Measurements from ENCODE around the gene HGS.

HGS gene

DNA sequence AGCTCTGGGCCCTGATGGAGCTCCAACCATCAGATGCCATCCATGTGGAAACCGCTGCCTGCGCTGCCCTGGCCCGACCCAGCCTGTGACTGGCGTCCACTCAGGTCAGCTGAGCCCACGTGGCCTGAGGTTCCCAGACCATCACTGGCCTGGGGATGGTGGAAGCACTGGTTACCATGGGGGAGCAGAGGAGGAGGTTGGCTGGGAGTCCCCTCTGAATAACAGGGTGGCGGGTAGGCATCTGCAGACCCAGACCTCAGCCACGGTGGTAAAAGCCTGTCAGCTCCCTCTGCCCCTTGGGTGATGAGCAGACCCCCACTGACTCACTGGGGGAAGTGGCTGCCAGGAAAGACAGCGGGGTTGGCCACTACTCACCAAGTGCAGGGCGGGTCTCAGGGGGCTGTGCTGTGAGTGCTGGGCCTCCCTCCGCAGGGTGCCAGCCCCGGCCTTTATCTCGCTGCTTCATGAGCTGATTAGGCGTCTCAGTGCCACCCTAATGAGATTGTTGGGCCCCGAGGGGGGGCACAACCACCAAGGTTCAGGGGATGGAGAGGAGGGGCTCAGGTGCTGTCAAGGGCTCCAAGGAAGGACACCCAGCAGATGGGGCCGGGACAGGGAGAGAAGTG lies 27.6 kb upstream of the HGS start, which contains the start of gene PDE6G:
PDE6G (minus strand) TSS at position 425 of the 626 bp plus-strand sequence. CDS start 3,237 bp downstream, outside the sequence.
- no peak for DNase-seq

DNA sequence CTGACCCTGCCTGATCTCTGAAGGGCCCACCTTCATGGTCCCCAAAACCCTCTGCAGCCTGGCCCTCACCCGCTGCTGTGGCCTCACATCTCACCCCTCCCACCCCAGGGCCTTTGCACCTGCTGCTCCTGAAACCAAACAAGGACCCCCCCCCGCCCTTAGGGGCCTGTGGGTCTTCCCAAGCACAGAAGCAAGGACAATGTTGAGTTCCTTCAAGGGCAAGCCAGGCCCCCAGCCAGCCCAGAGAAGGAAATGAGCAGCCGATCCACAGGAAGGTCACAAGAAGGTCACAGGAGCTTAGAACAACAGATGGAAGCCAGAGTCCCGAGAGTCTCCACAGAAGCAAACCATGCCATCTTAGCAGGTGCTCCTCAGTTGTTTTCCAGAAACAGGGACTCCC lies 27.0 kb upstream of the HGS start:
- DNase-seq: no peak

DNA sequence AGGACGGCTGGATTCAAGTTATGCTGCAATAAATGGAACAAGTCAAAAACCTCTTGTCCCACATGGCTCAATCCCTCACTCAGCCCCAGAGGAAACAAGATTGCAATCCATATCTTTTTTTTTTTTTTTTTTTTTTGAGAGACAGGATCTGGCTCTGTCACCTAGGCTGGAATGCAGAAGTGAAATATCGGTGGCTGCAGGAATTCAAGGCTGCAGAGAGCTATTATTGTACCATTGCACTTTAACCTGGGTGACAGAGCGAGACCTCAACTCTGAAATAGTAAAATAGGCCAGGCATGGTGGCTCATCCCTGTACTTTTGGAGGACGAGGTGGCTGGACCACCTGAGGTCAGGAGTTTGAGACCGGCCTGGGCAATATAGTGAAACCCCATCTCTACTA lies 24.8 kb upstream of the HGS start:
- no peak for DNase-seq

DNA sequence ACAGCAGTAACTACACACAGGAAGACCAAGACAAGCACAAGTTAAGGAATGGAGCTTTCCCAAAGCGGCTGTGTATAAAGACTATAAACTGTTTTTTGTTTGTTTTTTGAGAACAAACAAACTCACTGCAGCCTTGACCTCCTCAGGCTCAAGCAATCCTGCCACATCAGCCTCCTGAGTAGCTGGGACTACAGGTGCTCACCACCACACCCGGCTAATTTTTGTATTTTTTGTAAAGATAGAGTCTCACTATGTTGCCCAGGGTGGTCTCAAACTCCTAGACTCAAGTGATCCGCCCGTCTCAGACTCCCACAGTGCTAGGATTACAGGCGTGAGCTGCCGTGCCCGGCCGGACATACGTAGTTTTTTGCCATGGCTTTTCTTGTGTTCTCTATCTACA lies 23.4 kb upstream of the HGS start:
- DNase-seq: no peak

DNA sequence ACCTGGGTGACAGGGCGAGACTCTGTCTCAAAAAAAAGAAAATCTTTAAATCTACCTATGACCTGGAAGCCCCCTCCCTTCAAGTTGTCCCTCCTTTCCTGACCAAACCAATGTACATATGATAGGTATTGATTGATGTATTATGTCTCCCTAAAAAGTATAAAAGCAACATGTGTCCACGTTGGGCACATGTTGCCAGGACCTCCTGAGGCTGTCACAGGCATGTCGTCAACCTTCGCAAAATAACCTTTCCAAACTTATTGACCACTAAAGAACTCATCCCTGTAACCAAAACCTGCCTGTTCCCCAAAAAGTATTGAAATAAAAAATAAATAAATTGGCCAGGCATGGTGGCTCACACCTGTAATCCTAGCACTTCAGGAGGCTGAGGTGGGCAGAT lies 21.8 kb upstream of the HGS start:
- no peak for DNase-seq

DNA sequence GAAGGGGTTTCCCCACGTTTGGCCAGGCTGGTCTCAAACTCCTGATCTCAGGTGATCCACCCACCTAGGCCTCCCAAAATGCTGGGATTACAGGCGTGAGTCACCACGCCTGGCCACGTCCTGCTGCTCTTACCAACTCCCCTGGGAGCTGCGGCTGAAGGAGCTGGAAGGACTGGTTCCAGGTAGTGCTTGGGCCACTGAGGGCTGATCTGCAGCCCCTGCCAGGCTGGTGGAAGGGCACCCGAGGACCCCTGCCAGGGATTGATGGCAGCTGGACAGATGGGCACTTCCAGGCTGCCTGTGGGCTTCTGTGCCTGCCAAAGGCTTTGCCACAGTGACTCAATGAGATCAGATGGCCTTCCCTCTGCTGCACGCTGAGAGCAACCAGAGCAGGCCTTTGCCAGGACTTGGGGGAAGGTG lies 19.8 kb upstream of the HGS start:
- no peak for DNase-seq

DNA sequence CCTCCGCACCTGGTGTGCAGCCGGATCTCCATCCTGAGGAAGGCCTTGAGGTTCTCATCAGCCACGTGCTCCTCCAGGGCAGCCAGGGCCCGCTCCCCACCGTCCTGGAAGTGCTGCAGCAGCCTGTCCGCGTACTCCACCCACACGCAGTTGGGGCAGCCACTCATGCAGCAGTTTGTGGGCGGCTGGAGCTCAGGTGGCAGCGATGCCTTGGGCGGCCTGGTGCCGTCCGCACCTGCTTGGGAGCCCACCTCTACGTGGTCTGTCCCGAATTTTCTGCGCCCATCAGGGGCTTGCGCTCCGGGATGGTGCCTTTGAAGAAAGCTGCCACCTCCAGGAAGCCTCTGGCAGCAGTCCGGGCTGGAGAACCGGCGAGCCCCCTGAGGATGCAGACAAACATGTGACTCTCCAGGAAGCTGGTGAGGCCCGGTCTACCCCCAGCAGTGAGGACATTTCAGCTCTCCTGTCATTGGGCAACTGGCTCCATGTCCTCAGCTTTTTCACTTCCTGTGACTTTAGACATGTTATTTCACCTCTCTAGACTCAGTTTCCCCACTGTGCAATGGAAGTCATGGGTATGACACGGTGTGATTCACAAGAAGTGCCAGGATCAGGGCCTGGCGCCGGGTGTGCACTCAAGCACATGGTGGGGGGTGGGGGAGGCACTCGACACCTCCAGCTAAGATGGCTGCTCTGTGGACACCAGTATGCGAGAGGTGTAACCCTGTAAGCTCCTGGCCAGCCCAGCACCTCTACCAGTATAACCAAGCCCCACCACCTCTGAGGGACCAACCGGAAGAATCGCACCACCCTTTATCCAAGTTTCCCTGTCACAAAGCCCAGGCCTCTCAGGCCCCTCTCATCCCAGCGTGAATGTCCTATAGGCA lies 18.4 kb upstream of the HGS start:
- peak; percentile 28 for DNase-seq

DNA sequence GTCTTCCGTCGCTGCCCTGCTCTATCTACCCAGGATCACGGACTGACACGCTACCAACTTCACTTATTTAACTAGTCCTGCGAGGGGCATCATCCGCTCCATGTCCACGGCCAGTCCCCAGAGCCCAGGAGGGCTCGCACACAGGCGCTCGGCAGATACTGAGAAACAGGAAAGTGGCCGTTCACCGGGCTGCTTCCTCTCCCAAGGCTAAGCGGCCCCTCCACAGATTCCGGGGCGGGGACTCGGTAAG lies 17.8 kb upstream of the HGS start:
- DNase-seq: no peak

DNA sequence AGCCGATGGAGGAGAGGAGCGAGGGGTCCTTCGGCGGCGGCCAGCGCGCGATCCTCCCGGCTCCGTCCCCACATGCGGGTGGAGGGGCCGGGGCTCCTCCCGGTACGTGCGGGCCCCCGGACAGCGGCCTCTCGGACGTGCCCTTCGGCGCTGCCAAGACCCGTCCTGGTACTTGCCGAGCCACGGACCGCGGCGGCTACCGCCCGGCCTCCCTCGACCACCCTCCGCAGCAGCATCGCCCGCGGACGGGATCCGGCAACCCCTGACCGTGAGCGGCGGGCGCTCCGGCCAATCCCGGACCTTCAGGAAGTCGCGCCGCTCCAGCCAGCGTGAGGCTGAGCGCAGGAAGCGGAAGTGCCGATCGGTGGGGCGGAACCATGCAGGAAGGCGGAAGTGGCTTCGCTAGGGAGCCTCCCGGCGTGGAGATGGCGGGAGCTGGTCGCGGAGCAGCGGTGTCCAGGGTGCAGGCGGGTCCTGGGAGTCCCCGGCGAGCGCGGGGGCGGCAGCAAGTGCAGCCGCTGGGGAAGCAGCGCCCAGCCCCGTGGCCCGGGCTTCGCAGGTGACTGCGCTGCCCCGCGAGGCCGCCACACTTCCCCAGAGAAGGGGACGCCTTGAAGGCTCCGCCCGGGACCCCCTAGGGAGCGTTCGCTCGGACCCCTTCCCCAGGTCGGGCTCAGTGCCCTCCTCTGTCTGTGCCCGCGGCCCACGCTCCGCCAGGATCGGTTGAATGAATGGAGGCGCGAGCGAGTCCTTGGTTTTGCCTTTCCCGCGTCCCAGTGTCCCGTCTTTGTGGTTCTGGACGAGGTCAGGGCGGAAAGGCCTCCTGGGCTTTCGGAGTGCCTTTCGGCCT lies 17.2 kb upstream of the HGS start, which contains the start of the genes CCDC137 and OXLD1:
CCDC137 (plus strand) TSS at position 396 of the 850 bp plus-strand sequence; CDS start at position 426, 30 bp downstream.
OXLD1 (minus strand) TSS at position 264 of the 850 bp plus-strand sequence; CDS start at position 236, 28 bp downstream.
- DNase-seq: peak; percentile 88

DNA sequence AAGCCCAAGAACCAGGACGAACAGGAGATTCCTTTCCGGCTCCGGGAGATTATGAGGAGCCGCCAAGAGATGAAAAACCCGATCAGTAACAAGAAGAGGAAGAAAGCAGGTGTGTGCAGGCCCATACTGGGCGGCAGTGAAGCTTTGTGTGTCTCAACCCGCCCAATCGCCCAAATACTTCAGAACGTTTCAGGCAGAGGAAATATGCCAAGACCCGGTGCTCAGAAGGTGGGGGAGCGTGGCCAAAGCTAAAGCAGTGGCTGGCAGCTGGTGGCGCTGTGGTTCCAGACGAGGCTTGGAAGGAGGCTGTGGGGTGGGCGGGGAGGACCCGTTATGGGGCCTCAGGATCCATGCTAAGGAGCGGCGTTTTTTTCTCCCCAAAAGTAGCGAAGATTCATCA lies 16.1 kb upstream of the HGS start:
- DNase-seq: no peak

DNA sequence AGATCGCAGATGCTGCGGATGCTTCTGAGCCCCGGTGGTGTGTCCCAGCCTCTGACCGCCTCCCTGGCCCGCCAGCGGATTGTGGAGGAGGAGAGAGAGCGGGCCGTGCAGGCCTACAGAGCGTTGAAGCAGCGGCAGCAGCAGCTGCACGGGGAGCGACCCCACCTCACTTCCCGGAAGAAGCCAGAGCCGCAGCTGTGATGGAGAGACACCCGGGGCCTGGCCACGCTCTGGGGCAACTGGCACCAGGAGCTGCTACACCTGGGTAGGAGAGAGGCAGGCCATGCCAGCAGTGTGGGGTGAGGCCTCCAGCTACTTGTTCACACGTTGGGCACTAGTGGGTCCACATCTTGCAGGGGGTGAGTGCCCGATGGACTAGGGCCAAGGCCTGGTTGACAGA lies 11.3 kb upstream of the HGS start:
- DNase-seq: no peak

DNA sequence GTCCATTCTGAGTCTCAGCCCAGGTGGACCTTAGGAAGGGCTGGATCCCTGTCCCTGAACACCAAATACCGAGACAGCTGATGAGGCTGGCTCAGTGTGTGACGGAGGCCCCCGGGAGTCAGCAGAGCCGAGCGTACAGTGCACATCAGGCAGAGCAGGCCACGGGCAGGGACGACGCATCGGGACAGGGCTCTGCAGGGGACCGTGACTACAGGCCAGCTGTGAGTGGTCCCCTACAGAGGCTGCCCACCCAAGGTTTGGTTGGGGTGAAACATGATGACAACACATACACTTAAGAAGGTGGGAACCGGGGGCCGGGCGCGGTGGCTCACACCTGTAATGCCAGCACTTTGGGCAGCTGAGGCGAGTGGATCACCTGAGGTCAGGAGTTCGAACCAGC lies 10.9 kb upstream of the HGS start:
- no peak for DNase-seq

DNA sequence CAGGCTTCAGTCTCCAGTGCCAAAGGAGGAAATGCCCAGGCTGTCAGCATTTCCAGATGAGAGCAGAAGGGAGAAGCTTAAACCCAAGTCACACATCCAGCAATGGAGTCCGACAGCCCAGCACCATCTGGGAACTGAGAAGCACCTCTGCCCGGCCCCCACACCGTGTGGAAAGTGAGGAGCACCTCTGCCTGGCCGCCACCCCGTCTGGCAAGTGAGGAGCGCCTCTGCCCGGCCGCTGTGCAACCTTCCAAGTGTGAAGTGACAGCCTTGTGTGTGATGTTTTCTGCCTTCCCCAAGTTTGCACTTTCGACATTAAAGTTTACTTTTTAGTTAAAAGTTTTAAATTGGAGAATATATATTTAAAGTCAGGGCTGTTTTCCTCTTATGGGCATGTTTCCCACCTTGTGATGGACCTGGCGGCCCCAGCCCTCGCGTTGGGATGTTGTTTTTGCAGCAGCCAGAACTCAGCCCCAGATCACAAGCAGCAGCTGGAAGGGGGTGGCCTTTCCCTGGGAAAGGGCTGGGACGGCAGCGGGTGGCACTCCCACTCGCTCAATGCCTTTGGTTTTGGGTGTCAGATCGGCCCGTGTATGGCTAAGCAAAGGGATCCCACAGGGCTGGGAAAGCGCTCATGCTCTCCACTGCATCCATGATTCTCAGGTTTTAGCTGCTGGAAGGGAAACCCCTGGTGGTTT lies 10.1 kb upstream of the HGS start:
- no peak for DNase-seq

DNA sequence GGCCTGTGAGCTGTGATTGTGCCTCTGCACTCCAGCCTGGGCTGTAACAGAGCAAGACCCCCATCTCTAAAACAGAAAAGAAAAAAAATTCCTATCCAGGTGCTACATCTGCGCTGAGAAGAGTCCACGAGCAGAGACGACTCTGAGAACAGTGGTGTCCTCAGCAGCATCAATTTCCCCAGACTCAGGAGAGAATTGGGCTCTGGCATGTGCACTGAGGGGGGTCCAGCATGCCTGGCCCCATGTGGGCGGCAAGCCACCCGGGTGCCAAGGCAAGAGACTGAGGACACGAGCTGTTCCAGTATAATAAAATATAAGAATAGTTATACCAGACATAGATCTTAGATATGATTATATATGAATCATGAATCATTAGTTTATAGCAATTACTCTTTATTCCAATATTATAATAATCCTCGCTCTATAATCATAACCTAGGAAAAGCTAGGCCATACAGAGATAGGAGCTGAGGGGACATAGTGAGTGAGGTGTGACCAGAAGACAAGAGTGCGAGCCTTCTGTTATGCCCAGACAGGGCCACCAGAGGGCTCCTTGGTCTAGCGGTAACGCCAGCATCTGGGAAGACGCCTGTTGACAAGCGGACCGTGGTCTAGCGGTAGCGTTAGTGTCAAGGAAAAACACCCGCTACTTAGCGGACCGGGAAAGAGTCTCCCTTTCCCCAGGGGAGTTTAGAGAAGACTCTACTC lies 8.1 kb upstream of the HGS start:
- DNase-seq: peak; percentile 18

DNA sequence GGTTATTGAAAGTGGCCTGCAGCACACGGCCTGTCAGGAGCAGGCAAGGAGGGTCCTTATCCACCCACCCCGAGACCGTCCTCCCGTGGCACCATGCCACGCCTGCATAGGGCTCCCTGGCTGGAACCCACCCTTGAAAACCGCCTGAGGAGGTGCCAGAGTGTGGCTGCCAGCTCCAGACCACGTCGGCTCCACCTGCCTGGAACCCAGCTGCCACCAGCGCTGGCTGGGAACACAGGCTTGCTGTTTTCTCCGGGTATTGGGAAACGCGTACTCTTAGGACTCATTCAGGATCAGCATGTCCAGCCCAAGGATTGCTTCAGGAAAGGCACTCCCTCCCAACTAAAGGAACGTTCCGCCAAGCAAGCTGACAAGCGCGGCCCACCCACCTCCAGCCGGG lies 6.9 kb upstream of the HGS start:
- no peak for DNase-seq

DNA sequence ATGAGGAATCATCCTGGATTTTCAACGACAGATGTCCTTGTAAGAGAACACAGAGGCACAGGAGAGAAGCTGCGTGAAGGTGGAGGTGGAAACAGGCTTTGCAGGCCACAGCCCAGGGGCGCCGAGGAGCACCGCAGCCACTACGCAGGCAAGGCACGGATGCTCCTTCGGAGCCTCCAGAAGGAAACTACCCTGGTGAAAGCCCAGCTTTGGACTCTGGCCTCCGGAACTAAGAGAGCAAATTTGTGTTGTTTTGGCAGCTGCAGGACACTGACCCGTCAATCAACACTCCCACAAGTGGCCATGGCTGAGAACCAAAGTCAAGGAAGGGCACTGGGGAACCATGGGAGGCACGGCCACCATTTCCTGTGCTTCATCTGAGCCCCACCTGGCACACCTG lies 3.7 kb upstream of the HGS start:
- DNase-seq: no peak

DNA sequence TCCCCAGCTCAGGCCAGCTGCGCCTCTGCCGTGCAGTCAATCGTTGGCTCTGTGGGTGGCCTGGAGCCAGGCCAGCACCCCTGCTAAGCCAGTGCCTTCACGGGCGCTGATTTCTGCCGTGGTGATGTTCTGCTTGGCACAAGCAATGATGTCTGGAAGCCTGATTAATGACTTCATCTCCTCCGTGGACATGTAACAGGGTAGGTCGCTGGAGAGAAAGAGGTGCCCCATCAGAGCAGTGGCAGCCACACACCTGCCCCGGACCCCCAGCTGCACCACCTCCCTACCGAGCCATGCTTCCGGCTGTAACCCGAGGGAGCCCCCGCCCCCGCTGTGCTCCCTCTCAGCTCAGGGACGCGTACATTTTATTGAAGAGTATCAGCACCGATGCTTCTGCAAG lies 2.1 kb upstream of the HGS start:
- no peak for DNase-seq

DNA sequence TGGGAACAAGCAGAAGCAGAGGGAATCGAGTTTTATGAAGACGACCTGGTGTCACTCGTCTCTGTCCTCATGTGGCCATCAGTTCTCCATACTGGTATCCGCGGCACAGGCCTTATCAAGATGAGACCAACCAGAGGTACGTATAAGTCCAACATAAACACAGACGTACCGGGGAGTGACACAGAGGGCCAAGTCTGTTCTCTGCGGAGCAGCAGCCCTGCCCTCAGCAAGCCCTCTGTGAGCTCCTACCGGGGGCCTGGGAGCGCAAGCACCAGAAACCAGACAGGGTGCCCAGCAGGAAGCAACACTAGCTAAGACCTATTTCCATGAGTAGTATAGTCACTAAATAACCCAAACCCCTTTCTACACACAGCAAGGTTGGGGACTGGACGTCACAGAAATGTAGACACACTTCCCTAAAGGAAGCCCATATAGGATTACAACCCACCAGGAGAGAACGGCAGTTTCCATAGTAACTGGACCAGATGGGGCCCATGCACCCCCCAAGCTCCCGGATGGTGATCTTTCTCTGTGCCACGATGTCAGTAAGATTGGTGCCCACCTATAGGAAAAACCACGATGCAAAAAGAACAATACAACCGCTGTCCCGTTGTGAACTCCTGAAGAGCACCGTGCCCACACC lies 1.1 kb upstream of the HGS start:
- no peak for DNase-seq

DNA sequence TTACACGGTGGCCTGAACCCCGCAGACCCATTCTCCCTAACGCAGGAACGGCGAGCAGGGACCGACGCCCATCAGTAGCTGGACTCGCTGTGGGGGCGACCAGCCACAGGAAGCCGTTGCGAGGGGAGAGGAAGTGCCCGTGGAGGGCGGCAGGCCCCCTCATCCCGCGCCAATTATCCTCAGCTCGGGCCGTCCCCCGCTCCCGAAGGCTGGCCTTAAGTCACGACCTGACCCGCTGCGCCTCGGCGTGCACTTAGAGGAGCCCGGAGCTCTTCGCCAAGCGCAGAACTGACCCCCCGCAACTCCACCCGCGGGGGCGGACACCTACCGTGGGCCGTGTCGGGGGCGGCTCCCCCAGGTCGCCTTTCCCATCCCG lies 615 bp upstream of the HGS start:
- no peak for DNase-seq

DNA sequence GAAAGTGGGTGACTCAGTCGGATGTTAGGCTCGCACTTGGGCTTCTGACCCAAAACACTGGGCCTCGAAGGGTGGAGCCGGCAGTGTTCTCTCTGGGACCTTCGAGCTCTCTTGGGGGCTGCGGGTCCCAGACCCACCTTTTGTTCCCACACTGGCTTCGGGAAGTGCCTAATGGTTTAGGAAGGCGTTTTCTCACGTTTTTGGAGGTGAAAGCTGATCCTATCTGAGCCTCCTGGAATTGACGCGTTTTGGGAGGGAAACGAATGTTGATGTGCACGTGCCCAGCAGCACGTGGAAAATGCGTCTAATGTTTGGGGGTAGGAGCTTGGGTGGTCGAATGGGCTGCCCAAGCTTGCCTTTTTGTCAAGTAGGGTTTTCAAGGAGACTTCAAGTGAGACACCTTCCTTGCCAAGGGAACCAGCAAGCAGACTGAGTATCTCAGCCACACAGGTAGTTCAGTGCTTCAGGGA lies 666 bp downstream of the HGS start:
- DNase-seq: no peak

DNA sequence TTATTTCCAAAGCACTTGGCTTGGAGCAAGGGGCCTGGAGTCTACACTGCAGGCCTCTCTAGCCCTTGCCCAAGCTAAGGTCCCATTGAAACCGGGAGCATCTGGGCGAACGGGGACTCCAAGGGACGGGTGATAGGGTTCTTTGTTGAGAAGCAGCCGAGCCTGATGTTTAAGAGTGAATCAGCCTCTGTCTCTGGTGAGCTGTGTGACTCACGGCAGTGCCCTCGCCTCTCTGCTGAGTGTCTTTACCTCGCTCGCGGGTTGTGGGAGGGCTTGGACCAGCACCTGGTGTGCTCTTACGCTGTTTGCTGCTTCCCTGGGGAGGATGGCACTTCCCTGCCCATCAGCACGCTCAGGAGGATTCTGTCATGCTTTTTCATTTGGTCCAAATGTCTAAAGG lies 1.3 kb downstream of the HGS start:
- DNase-seq: no peak

DNA sequence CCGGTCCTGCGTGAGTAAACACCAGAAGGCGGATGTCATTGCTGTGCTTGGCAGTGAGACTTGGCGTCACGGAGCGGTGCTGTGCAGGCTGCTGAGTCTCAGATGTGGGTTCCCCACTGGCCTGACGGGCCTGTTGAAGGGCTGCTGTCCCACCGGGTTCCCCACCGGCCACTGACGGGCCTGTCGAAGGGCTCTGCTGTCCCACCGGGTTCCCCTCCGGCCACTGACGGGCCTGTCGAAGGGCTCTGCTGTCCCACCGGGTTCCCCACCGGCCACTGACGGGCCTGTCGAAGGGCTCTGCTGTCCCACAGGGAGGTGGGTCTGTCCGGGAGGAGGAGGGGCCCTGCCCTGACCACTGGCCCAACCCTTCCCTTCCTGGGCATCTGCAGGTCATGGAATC lies 2.8 kb downstream of the HGS start:
- DNase-seq: no peak

Data from central memory CD4-positive, alpha-beta T cell (primary cell).